Sigmoid colon (tissue), 7 donors: ENCODE measurements around the gene STAB1. TPM values are rescaled to one million over a fixed set of nuclear protein-coding genes. Genes with fewer than 3 reads are reported as not detected.

Source experiments
- DNase-seq: peaks from one replicate; pipeline ENCODE4 v3.0.0-alpha.2; 2019
- H3K27ac ChIP-seq, 4 donors: fragments of 200-600 bp; sonication (generic); one replicate each; pipeline ENCODE4 v1.5.1; 2016 to 2019; ENCODE audit warnings: mild to moderate bottlenecking in 1 of 4
- H3K27me3 ChIP-seq, 3 donors: fragments of 200-600 bp; sonication (generic); one replicate each; pipeline ENCODE4 v1.5.1; 2019; ENCODE audit warnings: mild to moderate bottlenecking in 1 of 3
- H3K36me3 ChIP-seq, 4 donors: fragments of 200-600 bp; sonication (generic); one replicate each; pipeline ENCODE4 v1.5.1; 2016 to 2019
- H3K4me1 ChIP-seq, 4 donors: fragments of 200-600 bp; sonication (generic); one replicate each; pipeline ENCODE4 v1.5.1; 2017 to 2019
- H3K4me3 ChIP-seq, 4 donors: fragments of 200-600 bp; sonication (generic); one replicate each; pipeline ENCODE4 v1.5.1; 2017 to 2019; ENCODE audit warnings: mild to moderate bottlenecking in 2 of 4, moderate library complexity in 1 of 4
- H3K9me3 ChIP-seq, 4 donors: fragments of 200-600 bp in 3 of 4; sonication (generic) in 3 of 4; one replicate each; pipeline versions ENCODE4 v1.5.1 to v1.6.1; 2013 to 2019
- EP300 ChIP-seq, 4 donors: sonication (generic); formaldehyde crosslinking; IDR thresholded peaks; one replicate each; pipeline ENCODE4 v1.6.1; 2017; ENCODE audit warnings: antibody characterized with exemption in 4 of 4
- POLR2A ChIP-seq, 2 donors: fragments of 450-650 bp; IDR thresholded peaks; one replicate each; pipeline ENCODE4 v1.6.1; 2016; ENCODE audit warnings: antibody characterized with exemption in 2 of 2, mild to moderate bottlenecking in 2 of 2, moderate library complexity in 2 of 2
- POLR2AphosphoS5 ChIP-seq, 4 donors: sonication (generic); formaldehyde crosslinking; IDR thresholded peaks; one replicate each; pipeline ENCODE4 v1.6.1; 2017; ENCODE audit warnings: antibody characterized with exemption in 4 of 4
- WGBS, 2 donors: extraction: QIAGEN DNeasy Blood & Tissue Kit; methylation state at CpG; one replicate each; pipeline ENCODE4 v1.1.7; 2013; 5-methylcytosine and 5-hydroxymethylcytosine counted together
- intact Hi-C: fragments of 100-400 bp; cut with DNase I; formaldehyde crosslinking; loops from one replicate; pipeline ENCODE4 v1.15.1; 2023
- polyA plus RNA-seq, 3 donors: library from polyadenylated mRNA; stranded (reverse); fragments of 200-250 nt; gene quantifications; one replicate each; pipeline ENCODE4 v1.2.3, GENCODE V29; 2013
- total RNA-seq, 4 donors: library from RNA; depleted of rRNA; stranded (reverse); fragments of >200 nt; gene quantifications; one replicate each; pipeline ENCODE4 v1.1.0, GENCODE V29; 2016
- TF ChIP-seq, protein P1 (sequence below), 4 experiments: fragments of 450-650 bp in 3 of 4; fragments of 200-600 bp in 1 of 4; IDR thresholded peaks; one replicate each; pipeline ENCODE4 v1.5.1; 2016 to 2019; ENCODE audit warnings: antibody characterized with exemption in 4 of 4, mild to moderate bottlenecking in 3 of 4, moderate library complexity in 2 of 4
- donor health status: healthy with polysubstance abuse.
- donor health status: Bipolar disorder and iron deficiency.
- donor health status: healthy.

The STAB1 gene
- total and polyA plus RNA-seq, 7 donors: 18.0 to 138 (median 92.0) TPM

DNA sequence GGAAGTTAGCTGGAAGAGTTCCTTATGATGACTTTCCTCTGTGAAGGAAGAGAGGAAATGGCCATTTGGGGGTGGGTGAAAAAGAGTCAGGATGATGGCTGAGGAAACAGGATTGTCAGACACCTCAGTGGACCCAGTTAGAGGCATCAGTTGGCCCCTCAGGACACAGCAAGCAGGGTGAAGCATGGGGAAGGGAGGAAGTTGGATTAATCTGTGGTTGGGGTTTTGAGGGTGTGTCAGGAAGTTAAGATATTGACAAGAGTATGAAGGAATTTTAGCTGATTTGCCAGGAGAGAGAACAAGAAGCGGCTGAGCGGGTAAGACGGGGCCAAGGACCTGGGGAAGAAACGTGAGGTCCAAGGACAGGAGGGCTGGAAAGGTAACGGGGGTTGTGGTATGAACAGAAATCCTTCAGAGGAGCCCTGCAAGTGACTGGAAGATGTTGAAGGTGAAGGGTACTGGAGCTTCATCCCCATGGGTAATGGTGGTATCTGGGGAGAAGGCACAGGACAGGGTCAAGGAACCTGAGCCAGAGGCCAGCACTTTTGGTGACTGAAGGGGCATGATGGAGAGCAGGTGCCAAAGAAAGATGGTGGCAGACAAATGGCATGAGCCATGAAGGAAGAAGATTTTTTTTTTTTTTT lies 44.0 kb downstream of the STAB1 start:
- Histone ChIP-seq H3K36me3 (peaks cover 0 to 23% (median 0%) of the 10 kb centered on the region in 4 donors), H3K4me3 (no peak overlapping the region), H3K9me3 (no peaks in the 10 kb centered on the region), H3K27ac (no peak overlapping the region), H3K4me1 (peaks cover 0 to 52% (median 41%) of the 10 kb centered on the region in 4 donors), H3K27me3 (no peaks in the 10 kb centered on the region)
- DNase-seq: no peak
- WGBS, 2 donors: 88 to 94% methylated on average over 5 of the region's 5 CpGs
- TF ChIP-seq POLR2A (IDR thresholded peaks at IDR 0.05) (no peak), POLR2AphosphoS5 (IDR thresholded peaks at IDR 0.05) (no peak), EP300 (IDR thresholded peaks at IDR 0.05) (no peak)
- TF ChIP-seq, protein P1, sequence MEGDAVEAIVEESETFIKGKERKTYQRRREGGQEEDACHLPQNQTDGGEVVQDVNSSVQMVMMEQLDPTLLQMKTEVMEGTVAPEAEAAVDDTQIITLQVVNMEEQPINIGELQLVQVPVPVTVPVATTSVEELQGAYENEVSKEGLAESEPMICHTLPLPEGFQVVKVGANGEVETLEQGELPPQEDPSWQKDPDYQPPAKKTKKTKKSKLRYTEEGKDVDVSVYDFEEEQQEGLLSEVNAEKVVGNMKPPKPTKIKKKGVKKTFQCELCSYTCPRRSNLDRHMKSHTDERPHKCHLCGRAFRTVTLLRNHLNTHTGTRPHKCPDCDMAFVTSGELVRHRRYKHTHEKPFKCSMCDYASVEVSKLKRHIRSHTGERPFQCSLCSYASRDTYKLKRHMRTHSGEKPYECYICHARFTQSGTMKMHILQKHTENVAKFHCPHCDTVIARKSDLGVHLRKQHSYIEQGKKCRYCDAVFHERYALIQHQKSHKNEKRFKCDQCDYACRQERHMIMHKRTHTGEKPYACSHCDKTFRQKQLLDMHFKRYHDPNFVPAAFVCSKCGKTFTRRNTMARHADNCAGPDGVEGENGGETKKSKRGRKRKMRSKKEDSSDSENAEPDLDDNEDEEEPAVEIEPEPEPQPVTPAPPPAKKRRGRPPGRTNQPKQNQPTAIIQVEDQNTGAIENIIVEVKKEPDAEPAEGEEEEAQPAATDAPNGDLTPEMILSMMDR (IDR thresholded peaks at IDR 0.05): no peak
- intact Hi-C loops: loop anchor here (5.0 kb wide), 2 partner anchors 67 to 168 kb away; partner anchors contain the start of genes GLT8D1 and SPCS1

DNA sequence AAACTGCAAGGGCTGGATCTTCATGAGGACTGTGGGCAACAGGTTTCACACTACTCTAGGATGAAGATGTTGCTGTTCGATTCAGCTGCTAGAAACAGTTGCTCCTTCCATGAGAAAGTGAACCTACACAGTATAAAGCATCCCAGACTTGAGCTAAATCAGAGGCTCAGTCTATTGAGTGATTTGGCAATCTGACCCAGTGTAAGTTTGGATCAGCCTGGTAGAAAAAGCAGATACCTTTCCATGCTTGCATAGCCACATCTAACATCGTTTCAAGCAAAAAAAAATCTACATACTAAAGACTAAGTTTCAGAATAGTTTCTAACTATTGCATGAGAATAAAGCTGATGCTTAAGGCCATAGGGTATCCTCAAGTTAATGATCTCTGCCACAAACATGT lies 45.9 kb downstream of the STAB1 start:
- no peaks in the 10 kb centered on the region for H3K27me3 ChIP-seq
- 84 to 94% methylated on average over 2 of the region's 2 CpGs for WGBS, 2 donors
- H3K4me1 ChIP-seq: peaks cover 0 to 33% (median 23%) of the 10 kb centered on the region in 4 donors
- H3K36me3 ChIP-seq: peaks cover 0 to 33% (median 0%) of the 10 kb centered on the region in 4 donors
- no peak for DNase-seq
- no peaks in the 10 kb centered on the region for H3K9me3 ChIP-seq
- intact Hi-C loops: no loop called here
- no peak overlapping the region for H3K4me3 ChIP-seq
- no peak overlapping the region for H3K27ac ChIP-seq
- TF ChIP-seq EP300 (IDR thresholded peaks at IDR 0.05) (no peak), POLR2AphosphoS5 (IDR thresholded peaks at IDR 0.05) (no peak), POLR2A (IDR thresholded peaks at IDR 0.05) (no peak)
- TF ChIP-seq, protein P1 (IDR thresholded peaks at IDR 0.05): no peak

DNA sequence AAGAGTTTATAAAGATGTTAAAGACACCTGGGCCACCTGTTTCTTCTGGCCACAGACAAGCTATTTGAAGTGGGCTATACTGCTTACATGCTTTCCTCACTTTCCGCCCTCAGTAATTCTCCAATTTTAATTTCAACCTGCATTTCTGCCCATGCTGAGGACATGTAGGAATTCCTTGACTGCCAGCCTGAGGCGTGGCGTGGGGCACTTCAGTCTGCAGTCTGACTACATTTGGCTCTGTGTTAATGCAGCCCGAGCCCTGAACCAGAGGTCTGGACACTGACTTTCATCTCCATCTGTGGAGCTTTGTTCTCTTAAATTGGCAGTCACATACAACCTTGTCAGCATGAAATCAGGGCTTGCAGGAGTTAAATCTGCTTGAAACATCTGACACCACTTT lies 49.8 kb downstream of the STAB1 start:
- H3K36me3 ChIP-seq: peaks cover 0 to 71% (median 12%) of the 10 kb centered on the region in 4 donors
- no peak overlapping the region for H3K4me3 ChIP-seq
- WGBS, 2 donors: 74 to 85% methylated on average over 4 of the region's 4 CpGs
- H3K4me1 ChIP-seq: peaks cover 0 to under 1% (median 0%) of the 10 kb centered on the region in 4 donors
- DNase-seq: no peak
- H3K9me3 ChIP-seq: no peaks in the 10 kb centered on the region
- intact Hi-C loops: no loop called here
- no peaks in the 10 kb centered on the region for H3K27me3 ChIP-seq
- H3K27ac ChIP-seq: no peak overlapping the region
- no peak for TF ChIP-seq POLR2A (IDR thresholded peaks at IDR 0.05)
- no peak for TF ChIP-seq EP300 (IDR thresholded peaks at IDR 0.05)
- TF ChIP-seq, protein P1 (IDR thresholded peaks at IDR 0.05): no peak
- TF ChIP-seq POLR2AphosphoS5 (IDR thresholded peaks at IDR 0.05): no peak

DNA sequence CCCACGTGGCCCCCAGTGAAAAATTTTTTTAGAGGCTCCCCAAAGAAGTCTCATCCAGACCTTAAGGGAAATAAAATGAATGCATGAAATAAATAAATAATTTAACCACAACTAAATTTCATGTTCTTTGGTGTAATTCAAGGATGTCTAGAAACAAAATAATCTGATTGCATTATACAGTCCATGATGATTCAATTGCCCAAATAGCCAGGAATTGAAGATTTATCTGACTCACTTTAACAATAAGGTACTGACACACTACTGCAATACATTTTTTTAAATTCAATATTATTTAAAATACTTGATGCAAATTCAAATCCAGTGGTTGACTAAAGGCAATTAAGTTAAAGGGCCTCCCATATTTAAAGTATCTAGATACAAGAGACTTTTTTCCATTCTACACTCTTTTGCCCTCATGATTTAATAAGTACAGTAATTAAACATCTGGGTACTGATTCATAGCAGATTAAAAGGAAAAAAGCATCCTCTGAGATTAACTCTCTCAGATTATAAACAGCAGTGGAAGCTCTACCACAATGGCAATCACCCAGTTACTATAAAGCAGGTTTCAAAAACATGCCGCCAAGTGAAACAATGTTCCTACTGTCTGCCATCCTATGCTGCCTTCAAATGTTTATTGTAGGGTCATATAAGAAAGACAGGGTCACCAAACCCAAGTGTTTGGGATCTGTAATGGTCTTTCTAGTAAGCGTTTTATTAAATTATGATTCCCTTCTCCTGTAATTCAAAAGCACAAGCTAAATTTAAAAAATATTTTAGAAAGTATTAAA lies 51.2 kb downstream of the STAB1 start:
- TF ChIP-seq EP300 (IDR thresholded peaks at IDR 0.05): no peak
- TF ChIP-seq, protein P1 (IDR thresholded peaks at IDR 0.05): no peak
- no peak for TF ChIP-seq POLR2A (IDR thresholded peaks at IDR 0.05)
- no peak for TF ChIP-seq POLR2AphosphoS5 (IDR thresholded peaks at IDR 0.05)
- 28 to 68% methylated on average over 3 of the region's 3 CpGs for WGBS, 2 donors
- Histone ChIP-seq H3K27ac (no peak overlapping the region), H3K36me3 (peaks cover 0 to 73% (median 22%) of the 10 kb centered on the region in 4 donors), H3K9me3 (no peaks in the 10 kb centered on the region), H3K4me3 (no peak overlapping the region), H3K27me3 (no peaks in the 10 kb centered on the region), H3K4me1 (no peaks in the 10 kb centered on the region)
- intact Hi-C loops: no loop called here
- DNase-seq: no peak
